NCI-H1694 (cell line): Measurements from ENCODE around the gene MAGEF1.

ENCODE experiments used
- DNase-seq: peaks from one replicate; lab custom pipeline; 2025; lab: John Stamatoyannopoulos, UW

MAGEF1 gene, protein sequence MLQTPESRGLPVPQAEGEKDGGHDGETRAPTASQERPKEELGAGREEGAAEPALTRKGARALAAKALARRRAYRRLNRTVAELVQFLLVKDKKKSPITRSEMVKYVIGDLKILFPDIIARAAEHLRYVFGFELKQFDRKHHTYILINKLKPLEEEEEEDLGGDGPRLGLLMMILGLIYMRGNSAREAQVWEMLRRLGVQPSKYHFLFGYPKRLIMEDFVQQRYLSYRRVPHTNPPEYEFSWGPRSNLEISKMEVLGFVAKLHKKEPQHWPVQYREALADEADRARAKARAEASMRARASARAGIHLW

DNA sequence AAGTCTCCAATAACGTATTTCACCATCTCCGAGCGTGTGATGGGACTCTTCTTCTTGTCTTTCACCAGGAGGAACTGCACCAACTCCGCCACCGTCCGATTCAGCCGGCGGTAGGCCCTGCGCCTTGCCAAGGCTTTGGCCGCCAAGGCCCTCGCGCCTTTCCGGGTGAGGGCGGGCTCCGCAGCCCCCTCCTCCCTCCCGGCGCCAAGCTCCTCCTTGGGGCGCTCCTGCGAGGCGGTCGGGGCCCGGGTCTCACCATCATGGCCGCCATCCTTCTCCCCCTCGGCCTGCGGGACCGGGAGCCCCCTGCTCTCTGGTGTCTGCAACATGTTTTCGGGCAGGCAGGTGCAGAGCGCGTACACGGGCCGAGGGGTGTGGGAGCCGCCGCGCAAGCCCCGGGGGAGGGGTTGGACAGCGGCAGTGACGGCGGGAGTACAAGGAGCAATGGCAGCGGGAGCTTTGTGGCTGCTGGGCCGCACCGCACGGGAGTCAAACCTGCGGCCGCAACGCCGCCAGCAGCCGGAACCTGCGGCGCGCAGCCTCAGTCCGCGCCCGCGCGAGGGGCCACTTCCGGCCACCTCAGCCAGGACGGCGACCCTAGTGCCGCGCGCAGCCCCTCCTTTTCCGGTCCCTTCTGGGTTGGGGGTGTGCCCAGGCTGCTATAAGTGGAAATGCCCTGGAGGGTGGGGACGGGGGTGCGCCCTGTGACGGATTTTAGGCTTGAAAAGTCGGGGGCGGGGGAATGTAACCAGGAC, at the start of gene MAGEF1:
TSS of gene MAGEF1 (minus strand) at position 572 of the 755 bp plus-strand sequence. CDS start at position 329, 243 bp downstream.
- peak; percentile 79 for DNase-seq

DNA sequence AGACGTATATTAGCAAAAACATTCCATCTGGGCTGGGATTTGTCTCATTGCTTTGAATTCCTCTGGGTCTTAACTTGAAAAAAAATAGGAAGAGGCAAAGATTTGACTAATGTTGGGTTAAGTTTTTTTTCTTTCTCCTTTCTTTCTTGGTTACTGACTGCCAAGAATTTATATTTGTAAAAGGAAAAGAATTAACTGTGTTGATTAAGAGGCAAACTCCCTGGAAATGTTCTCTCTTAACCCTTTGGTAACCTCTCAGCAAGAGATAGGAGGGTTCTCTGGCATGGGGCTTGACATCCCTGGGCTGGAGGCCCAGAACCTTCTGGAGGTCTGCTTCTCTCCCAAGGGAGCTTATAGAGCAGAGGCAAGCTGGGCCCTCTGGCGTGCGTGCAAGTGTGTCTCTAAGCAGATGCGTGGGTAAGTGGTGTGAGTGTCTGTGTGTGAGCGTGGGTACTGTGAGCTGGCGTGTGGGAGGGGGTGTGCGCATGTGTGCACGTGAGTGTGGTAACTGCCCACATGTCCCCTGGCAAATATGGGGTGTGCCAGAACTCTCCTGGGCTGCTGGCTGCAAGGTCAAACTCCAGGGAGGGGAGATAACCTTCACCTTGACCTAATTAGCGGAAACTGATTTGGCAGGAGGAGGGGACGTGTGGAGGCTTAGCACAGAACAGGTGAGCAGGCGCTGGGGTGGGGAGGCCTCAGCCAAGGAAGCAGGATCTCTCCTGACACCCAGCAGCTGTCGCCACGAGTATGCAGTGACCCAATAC, 49.4 kb upstream of the MAGEF1 start:
- peak; percentile 25 for DNase-seq

DNA sequence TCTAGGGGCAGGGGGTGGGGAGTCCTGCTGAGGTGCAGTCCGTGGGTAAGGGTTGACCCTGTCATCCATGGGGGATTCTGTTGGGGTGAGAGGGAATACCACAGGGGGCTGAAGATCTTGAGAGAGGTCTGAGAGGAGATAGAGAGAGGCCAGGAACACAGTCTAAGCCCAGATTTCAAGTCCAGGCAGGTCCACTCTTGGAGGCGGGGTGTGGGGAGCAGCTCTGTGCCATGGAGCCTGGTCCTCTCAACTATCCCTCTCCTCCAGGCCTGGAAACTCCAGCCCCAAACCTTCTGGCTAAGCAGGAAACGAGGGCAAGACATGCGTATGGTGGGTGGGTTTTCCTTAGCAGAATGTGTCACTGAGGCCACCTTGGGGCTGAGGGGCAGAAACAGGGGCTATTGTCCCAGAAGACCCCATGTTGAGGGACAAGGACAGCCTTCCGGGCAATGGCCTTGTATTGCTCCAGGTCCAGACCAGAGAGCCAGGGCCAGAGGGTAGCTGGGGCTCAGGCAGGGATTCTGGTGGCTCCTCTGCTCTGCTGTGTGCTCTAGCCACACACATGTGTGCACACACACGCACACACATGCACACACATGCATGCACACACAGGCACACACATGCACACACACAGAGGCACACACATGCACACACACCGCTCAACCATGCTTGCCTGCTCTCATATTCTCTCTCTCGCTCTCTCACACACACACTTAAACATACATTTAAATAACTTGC, 48.6 kb upstream of the MAGEF1 start:
- DNase-seq = no peak

DNA sequence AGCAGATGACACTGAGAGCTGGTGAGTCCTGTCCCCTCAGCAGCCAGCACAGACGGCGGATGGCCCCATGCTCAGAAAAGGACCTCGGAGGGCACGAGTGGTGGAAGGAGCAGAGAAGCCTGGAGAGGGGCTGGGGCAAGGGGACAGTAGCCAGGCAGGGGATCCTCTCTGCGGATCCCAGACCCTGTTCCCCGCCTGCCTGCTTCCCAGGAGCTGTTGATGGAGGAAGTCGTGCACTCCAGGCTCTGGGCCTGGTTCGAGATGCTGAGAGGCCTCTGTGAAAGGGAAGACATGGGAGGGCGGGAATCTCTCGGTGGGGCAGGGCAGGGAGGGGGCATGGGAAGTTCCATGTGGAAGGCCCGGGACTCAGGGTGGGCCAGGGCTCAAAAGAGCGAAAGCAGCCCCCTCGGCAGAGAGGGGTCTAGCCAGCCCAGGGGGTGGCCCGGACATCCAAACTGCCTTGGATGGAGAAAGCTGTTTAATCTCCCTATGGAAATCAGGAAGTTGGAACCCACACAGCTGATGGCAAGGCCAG, 47.9 kb upstream of the MAGEF1 start:
- DNase-seq = no peak

DNA sequence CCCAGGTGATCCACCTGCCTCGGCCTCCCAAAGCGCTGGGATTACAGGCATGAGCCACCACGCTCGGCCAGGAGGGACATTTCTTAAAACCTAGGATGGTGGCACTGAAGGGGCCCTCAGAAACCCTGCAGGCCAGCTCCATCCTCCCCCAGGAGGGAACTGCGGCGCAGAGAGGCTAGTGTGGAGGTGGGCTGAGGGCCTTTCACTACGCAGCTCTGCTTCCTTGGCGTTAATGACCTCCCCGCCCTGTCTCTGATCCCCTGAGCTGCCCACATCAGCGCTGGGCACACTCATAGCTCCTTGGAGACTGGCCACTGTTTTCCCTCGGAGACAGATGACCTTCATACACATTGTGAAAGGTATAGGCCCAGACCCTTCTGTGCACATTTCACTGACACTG, 46.2 kb upstream of the MAGEF1 start:
- DNase-seq = no peak

GRCh38 chr3:184757022-184757651, 45.3 kb upstream of the MAGEF1 start:
- DNase-seq = no peak

DNA sequence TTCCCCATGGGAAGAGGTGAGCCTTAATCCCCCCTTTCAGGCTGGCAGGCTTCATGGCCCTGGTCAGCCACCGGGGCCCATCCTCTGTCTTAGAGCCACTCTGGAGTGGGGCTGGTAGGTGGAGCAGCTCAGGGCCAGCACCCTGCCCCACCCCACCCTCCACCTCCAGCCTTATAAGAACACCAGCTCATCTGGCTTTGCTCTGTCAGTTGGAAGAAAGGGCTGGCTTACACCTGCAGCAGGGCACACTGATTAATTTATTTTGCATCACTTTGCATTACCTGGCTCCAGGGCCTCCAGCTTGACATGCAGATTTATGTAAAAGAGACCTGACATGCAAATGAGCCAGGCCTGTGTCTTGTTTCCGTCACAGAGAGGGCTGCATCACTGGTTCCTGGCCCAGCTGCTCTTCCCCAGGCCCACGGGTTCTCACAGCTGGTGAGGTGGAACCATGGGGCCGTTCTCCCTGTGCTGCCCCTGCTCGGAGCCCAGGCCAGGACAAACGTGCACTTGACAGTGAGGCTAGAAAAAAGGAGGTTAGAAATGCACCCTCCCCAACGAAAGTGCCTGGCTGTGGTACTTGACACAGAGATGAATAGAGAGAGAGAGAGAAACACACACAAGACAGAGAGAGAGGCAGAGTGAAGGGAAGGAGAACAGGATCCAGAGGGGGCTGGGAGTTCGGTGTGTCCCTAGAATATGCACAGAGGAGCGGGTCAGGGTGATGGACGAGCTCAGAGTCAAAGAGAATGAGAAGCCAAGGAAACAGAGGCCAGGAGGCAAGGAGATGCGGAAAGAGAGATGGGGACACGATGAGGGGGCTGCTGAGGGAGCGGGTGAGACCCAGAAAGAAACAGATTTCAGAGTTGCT, 44.5 kb upstream of the MAGEF1 start:
- no peak for DNase-seq

DNA sequence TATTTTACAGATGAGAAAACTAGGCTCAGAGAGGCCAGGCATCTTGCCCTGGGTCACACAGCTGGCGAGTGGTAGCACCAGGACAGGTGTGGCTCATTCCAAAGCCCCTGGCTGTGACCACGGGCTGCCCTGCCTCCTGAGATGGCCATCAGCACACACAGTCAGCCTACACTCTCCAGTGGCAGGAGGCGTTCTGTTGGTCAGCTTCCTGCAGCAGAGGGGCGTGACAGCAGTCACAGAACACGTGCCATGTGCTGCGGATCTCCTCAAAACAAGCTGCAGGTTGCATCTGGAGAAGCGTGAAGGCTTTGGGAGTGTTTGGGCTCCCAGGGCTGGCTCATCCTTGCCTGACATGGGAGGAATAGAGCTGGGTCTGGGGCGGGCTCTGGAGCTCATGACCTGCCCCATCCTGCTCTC, 43.5 kb upstream of the MAGEF1 start:
- DNase-seq = no peak

GRCh38 chr3:184752361-184752760, 40.5 kb upstream of the MAGEF1 start:
- no peak for DNase-seq

DNA sequence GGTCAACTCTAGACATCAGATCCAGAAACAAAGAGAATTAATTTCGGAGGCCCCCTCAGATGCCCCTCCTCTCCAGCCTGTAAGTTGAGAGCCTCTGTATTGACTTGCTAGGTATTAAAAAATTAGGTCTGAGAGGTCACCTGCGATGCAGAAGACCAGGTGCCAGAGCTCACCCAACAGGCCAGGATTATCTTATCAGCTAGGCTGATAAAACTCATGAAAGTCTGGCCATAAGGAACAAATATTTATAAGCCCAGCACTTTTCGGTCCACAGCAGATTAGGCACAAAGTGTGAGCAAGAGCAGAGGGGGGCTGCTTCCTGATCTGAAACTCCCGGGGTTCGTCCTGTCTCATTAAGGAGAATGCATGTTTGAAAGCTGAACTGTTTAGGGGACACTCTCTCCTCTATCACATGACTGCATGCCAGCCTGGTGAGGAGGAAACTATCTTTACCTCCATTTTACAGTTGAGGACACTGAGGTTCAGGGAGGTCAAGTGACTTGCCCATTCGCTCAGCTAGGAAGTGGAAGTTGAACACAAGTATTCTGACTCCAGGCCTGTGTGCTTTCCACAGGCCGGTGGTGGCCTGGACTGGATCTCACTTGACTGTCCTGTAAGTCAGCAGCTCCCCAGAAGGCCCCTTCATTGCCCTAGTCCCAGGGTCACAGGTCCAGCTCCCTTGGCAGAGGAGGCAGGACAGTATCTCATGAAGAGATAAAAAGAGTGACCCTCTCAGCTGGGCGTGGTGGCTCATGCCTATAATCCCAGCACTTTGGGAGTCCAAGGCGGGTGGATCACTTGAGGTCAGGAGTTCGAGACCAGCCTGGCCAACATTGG, 39.6 kb upstream of the MAGEF1 start:
- DNase-seq = no peak

DNA sequence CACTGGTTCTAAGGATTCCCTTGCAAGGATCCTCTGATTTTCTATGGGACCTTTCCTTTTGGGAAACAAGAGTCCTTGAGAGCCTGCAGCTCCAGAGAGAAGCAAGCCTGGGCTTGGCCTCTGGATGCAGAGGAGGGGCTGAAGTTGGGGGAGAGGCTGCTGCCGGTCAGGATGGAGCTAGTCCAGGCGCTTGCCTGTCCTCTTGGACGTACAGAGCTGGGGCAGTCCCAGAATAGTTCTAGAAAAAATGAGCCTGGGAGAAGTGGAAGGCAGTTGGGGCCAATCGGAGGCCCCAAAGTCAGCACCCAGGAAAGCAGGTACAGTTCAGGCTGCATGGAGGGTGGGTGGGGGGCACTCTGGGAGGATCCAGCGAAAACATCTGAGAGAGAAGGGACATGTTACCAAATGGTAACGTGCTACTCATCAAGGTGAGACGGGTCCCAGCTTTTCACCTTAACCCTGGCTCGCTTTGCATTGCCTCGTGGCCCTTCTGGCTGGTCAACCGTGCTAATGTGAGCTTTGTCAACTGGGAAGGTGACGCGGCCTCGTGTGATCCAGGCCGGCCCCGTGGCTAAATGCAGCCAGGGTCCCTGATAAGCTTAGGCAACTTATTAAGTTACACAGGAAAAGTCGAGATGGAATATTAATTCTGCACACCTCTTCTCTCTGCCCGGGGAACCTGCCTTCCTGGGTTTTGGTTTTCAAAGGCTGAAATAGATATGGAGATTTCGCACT, 38.7 kb upstream of the MAGEF1 start:
- no peak for DNase-seq

DNA sequence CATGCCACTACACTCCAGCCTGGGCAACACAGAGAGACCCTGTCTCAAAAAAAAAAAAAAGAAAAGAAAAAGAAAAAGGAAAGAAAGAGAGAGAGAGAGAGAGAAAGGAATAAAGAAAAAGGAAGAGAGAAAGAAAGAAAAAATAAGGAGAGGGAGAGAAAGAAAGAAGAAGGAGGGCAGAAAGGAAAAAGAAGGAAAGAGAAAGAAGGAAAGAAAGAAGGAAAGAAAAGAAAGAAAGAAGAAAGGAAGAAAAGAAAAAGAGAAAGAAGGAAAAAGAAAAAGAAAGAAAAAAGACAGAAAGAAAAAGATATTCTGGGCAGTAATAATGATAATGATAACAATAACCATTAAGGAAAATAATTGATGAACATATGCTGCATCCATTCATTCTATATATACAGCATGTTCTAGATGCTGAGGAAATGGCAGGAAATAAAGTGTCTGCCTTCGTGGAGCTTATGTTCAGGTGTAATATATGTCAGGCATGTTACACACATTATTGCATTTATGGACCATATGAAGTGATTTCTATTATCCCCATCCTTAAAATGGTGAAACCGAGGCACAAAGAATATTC, 37.4 kb upstream of the MAGEF1 start:
- DNase-seq = no peak

GRCh38 chr3:184748219-184749135, 36.6 kb upstream of the MAGEF1 start:
- DNase-seq = no peak

GRCh38 chr3:184746131-184747120, 34.6 kb upstream of the MAGEF1 start:
- no peak for DNase-seq

GRCh38 chr3:184745526-184745925, 33.7 kb upstream of the MAGEF1 start:
- no peak for DNase-seq

- DNase-seq = no peak
Observed at GRCh38 chr3:184743248-184743647, 31.4 kb upstream of the MAGEF1 start.
